GM18502 (cell line): ENCODE results near the gene NRG3.

ENCODE experiments used
- ATAC-seq: cut with Tn5 transposase; IDR thresholded peaks from one replicate; pipeline ENCODE4 v1.9.1; 2021; ENCODE audit warnings: mild to moderate bottlenecking; ENCODE audit not compliant: unreplicated experiment, poor library complexity

NRG3 gene

GRCh38 chr10:82071231-82071630 lies 196.2 kb downstream of the NRG3 start:
- ATAC-seq, result no peak

- ATAC-seq, result no peak
Measured at GRCh38 chr10:82072124-82072523, 197.1 kb downstream of the NRG3 start.

- ATAC-seq, result no peak
Measured at GRCh38 chr10:82075605-82076004, 200.6 kb downstream of the NRG3 start.

- ATAC-seq, result no peak
Measured at GRCh38 chr10:82084496-82084895, 209.5 kb downstream of the NRG3 start.

GRCh38 chr10:82084904-82085303 lies 209.9 kb downstream of the NRG3 start:
- ATAC-seq, result no peak

- ATAC-seq, result no peak
Measured at GRCh38 chr10:82089327-82089726, 214.3 kb downstream of the NRG3 start.

- ATAC-seq, result no peak
Measured at GRCh38 chr10:82091413-82091812, 216.4 kb downstream of the NRG3 start.

- ATAC-seq, result no peak
Measured at GRCh38 chr10:82092111-82092510, 217.1 kb downstream of the NRG3 start.

GRCh38 chr10:82124713-82125112 lies 249.7 kb downstream of the NRG3 start:
- ATAC-seq, result no peak

- no peak for ATAC-seq
Measured at GRCh38 chr10:82128527-82128926, 253.5 kb downstream of the NRG3 start.

GRCh38 chr10:82136103-82136502 lies 261.1 kb downstream of the NRG3 start:
- no peak for ATAC-seq

GRCh38 chr10:82144153-82144552 lies 269.2 kb downstream of the NRG3 start:
- no peak for ATAC-seq

GRCh38 chr10:82148764-82149163 lies 273.8 kb downstream of the NRG3 start:
- no peak for ATAC-seq

GRCh38 chr10:82149674-82150073 lies 274.7 kb downstream of the NRG3 start:
- no peak for ATAC-seq

- ATAC-seq, result no peak
Measured at GRCh38 chr10:82150123-82150900, 275.3 kb downstream of the NRG3 start.

GRCh38 chr10:82160307-82160706 lies 285.3 kb downstream of the NRG3 start:
- no peak for ATAC-seq

GRCh38 chr10:82161264-82161663 lies 286.3 kb downstream of the NRG3 start:
- no peak for ATAC-seq

GRCh38 chr10:82162549-82163195 lies 287.7 kb downstream of the NRG3 start:
- no peak for ATAC-seq

- no peak for ATAC-seq
Measured at GRCh38 chr10:82171899-82172298, 296.9 kb downstream of the NRG3 start.

- no peak for ATAC-seq
Measured at GRCh38 chr10:82176587-82176986, 301.6 kb downstream of the NRG3 start.

- no peak for ATAC-seq
Measured at GRCh38 chr10:82190432-82191260, 315.7 kb downstream of the NRG3 start.
